Heart left ventricle (tissue), 13 donors: ENCODE results near the gene PLD6.

Experiments used
- CTCF ChIP-seq, 12 donors: fragments of 200-600 bp; sonication (generic) in 4 of 12; IDR thresholded peaks; one replicate each; pipeline versions ENCODE4 v1.5.0 to v1.8.0; 2018 to 2022; ENCODE audit warnings: antibody characterized with exemption in 12 of 12, mild to moderate bottlenecking in 5 of 12
- POLR2A ChIP-seq, 2 donors: fragments of 450-650 bp; IDR thresholded peaks; one replicate each; pipeline ENCODE4 v1.6.1; 2017; ENCODE audit warnings: antibody characterized with exemption in 2 of 2, mild to moderate bottlenecking in 2 of 2, moderate library complexity in 2 of 2
- donor health status: ischemic (EF 13 %, LVEDD 7.1; RV severe dilation, severe dysfunction).
- donor health status: DM: no; HTN: yes; CAD: no.
- donor health status: DM: no; HTN: no; CAD: no.
- donor health status: ischemic (EF 25% LVEDD 6.9; RV normal size, moderate dysfunction).
- donor health status: ischemic (EF 25% LVEDD 5.7; RV mildly dilated, moderate dysfunction).
- donor health status: ischemic (EF 35%, LVEDD 5.7; RV mildly dilated, moderate dysfunction).
- donor health status: nonischemic (EF 11% LVEDD 7.7; RV severe dilation, severe dysfunction).
- donor health status: DM: yes; HTN: yes; CAD: no.
- donor health status: PGD.
- donor health status: ischemic (EF 29% LVEDD 5.4; RV normal size, mild dysfunction).
- donor health status: nonischemic (EF 23%, LVEDD 6.1; RV moderate dilation, normal function).

DNA sequence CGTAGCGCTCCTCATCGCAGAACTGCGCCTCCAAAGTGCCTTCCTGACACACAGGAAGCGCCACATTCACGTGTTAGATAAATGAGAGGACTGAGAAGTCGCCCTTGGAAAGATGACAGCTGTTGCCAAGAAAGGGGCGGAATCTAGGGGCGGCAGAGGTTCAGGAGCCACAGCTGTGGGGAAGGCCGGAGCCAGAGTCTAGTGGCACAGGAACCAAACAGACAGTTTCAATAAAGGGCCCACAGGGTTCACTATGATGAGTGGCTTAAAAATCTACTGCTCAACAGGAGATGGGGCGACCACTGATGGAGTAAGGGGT lies 26.1 kb upstream of the PLD6 start:
- TF ChIP-seq POLR2A (IDR thresholded peaks at IDR 0.05) (no peak), CTCF (IDR thresholded peaks at IDR 0.05) (no peak)
